NCI-H82 treated with DMSO at 0.1 percent for 48 hours (cell line): Measurements from ENCODE around the gene GTF2F2.

Source experiments
- DNase-seq: peaks from one replicate; lab custom pipeline; 2025; ENCODE audit not compliant: unreplicated experiment; lab: John Stamatoyannopoulos, UW

The GTF2F2 gene, protein sequence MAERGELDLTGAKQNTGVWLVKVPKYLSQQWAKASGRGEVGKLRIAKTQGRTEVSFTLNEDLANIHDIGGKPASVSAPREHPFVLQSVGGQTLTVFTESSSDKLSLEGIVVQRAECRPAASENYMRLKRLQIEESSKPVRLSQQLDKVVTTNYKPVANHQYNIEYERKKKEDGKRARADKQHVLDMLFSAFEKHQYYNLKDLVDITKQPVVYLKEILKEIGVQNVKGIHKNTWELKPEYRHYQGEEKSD

GRCh38 chr13:45119991-45120864, at the start of gene GTF2F2:
TSS of gene GTF2F2 (plus strand) at chr13:45120510. CDS start at chr13:45120656, 146 bp downstream.
- peak; percentile 86 for DNase-seq

- no peak for DNase-seq
Measured at GRCh38 chr13:45073809-45074208, 46.5 kb upstream of the GTF2F2 start.

- DNase-seq, result no peak
Measured at GRCh38 chr13:45074721-45075120, 45.6 kb upstream of the GTF2F2 start.

GRCh38 chr13:45078003-45078402, 42.3 kb upstream of the GTF2F2 start:
- DNase-seq, result no peak

- DNase-seq, result no peak
Measured at GRCh38 chr13:45082964-45083363, 37.3 kb upstream of the GTF2F2 start.

- DNase-seq, result no peak
Measured at GRCh38 chr13:45084515-45084914, 35.8 kb upstream of the GTF2F2 start.

DNA sequence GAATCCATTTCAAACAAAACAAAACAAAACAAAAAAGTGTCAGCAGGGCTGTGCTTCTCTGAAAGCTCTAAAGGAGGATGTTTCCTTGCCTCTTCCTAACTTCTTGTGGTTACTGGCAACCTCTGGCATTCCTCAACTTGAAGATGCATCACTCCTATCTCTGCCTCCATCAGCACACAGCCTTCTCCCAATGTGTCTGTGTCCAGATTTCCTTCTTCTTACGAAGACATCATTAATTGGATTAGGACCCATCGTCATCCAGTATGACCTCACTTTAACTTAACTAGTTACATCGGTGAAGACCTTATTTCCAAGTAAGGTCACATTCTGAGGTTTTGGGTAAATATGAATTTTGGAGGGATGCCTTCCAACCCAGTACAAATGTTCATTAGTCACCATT, 33.8 kb upstream of the GTF2F2 start:
- no peak for DNase-seq

- DNase-seq, result no peak
Measured at GRCh38 chr13:45092663-45093062, 27.6 kb upstream of the GTF2F2 start.

DNA sequence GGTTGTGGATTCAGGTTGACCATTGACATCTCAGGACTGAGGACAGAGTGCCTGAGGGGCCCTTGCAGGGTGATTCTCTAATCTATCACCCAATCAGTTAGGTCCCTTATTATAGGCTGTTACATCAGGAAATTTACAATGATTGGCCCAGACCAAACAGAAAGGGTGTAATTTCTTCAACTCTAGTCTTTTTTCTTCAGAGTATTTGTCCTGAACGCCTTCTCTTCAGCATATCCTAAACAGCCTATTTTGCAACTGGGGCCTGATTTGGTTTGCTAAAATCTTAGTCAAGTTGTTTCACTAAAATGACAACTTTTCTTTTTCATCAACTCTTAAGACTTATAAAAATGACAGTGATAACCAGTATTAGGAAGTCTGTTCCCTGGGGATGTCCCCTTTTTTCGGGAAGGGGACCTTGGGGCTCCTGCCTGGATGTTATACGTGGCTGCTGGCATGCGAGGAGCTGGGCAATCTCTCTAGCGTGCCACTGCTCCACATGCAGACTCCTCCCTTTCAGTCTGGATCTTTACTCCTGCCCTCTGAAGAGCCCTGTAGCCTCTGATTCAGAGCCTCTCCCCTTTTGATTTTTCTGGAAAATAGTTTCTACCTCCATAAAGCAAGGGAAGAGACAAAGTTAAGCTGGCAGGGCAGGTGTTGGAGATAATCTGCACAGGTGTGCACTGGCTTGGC, 19.6 kb upstream of the GTF2F2 start:
- no peak for DNase-seq

- DNase-seq, result peak; percentile 100
Measured at GRCh38 chr13:45101327-45102018, 18.8 kb upstream of the GTF2F2 start.

GRCh38 chr13:45102136-45102507, 18.2 kb upstream of the GTF2F2 start:
- DNase-seq, result no peak

DNA sequence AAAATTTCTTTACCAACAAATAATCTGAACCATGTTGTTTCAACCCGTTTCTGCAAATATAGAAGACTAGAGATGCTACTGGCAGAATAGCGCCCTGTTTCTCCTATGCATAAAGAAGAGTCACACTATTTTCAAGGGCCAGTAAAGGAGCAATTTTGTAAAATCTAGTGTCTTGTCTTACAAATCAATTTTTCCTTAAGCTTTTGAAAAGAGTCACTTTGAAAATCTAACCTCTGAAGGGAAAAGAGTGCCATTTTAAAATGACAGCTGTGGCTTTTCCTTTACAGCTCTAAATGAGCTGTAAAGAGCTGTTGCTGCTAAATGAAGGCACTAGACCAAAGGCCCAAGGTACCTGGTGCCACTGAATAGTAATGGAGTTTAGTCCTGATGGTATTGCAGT, 16.9 kb upstream of the GTF2F2 start:
- DNase-seq, result no peak

GRCh38 chr13:45104261-45104660, 16.0 kb upstream of the GTF2F2 start:
- DNase-seq, result no peak

DNA sequence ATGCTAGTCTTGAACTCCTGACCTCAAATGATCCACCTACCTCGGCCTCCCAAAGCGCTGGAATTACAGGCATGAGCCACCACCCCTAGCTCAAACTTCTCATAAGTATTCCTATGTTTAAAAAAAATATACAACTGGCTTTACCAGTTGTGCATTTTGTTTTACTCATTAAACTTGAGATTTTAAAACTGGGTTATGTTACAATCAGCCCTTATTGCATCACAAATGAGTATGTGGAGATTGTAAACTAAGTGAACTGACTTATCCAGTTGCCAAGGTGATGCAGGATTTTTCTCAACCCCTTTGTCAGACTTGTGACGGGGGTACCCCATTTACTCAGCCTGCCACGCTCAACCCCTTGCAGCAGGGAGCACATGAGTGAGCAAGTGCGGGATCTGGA, 14.4 kb upstream of the GTF2F2 start:
- no peak for DNase-seq

DNA sequence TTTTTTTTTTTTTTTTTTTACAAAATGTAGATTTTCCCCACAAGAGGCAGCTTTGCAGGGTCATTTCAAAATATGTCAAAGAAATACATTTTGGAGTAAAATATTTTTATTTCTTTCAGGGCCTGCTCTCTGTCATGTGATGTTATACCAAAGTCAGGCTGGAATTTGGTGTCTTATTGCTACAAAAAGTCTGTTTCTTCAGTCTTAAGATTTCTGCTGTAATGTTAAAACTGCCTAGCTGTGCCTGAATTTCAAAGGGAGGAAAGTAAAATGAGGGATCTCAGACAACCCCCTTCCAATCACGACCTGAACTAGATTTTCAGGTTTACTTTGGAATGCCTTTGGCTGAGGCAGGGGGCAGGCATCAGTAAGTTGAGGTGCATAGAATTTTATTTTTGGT, 12.8 kb upstream of the GTF2F2 start:
- DNase-seq, result no peak

GRCh38 chr13:45108716-45109101, 11.6 kb upstream of the GTF2F2 start:
- no peak for DNase-seq

- no peak for DNase-seq
Measured at GRCh38 chr13:45109102-45109720, 11.1 kb upstream of the GTF2F2 start.

- DNase-seq, result peak; percentile 48
Measured at GRCh38 chr13:45113233-45114224, 6.8 kb upstream of the GTF2F2 start.

- DNase-seq, result no peak
Measured at GRCh38 chr13:45119469-45119990, 780 bp upstream of the GTF2F2 start.
